ENCODE measurements around the gene NPR2.
A peak's percentile ranks its signal among the peaks of the same experiment; 100 is the strongest.

The NPR2 gene

GRCh38 chr9:35801328-35802128 lies 10.1 kb downstream of the NPR2 start:
- DNase-seq: no peak

GRCh38 chr9:35806101-35806500 lies 14.7 kb downstream of the NPR2 start:
- no peak for DNase-seq

- no peak for DNase-seq
Observed at GRCh38 chr9:35808433-35808832, 17.0 kb downstream of the NPR2 start.

GRCh38 chr9:35810122-35810521 lies 18.7 kb downstream of the NPR2 start:
- no peak for DNase-seq

GRCh38 chr9:35811381-35812024 lies 20.1 kb downstream of the NPR2 start:
- no peak for DNase-seq

- DNase-seq: peak; percentile 90
Observed at GRCh38 chr9:35812025-35812602, 20.7 kb downstream of the NPR2 start, which contains the start of gene SPAG8. SPAG8 (minus strand) TSS chr9:35812262; CDS start chr9:35812147, 115 bp downstream.

- DNase-seq: no peak
Observed at GRCh38 chr9:35813434-35814105, 22.2 kb downstream of the NPR2 start.

- no peak for DNase-seq
Observed at GRCh38 chr9:35814106-35814840, 22.9 kb downstream of the NPR2 start.

GRCh38 chr9:35814841-35815543 lies 23.6 kb downstream of the NPR2 start, which contains the start of gene HINT2:
HINT2 (minus strand) TSS chr9:35815042; CDS start chr9:35814979, 63 bp downstream.
- peak; percentile 93 for DNase-seq

GRCh38 chr9:35816708-35817107 lies 25.3 kb downstream of the NPR2 start:
- DNase-seq: no peak

- no peak for DNase-seq
Observed at GRCh38 chr9:35818341-35818740, 26.9 kb downstream of the NPR2 start.

- no peak for DNase-seq
Observed at GRCh38 chr9:35820076-35820475, 28.7 kb downstream of the NPR2 start.

GRCh38 chr9:35822926-35823325 lies 31.5 kb downstream of the NPR2 start:
- no peak for DNase-seq

- DNase-seq: no peak
Observed at GRCh38 chr9:35826071-35826701, 34.8 kb downstream of the NPR2 start.

GRCh38 chr9:35827486-35827885 lies 36.1 kb downstream of the NPR2 start:
- DNase-seq: no peak

GRCh38 chr9:35828716-35829083 lies 37.3 kb downstream of the NPR2 start, which contains the start of gene FAM221B:
FAM221B (minus strand) TSS chr9:35828732; CDS start chr9:35826161, 2,571 bp downstream.
- DNase-seq: no peak

GRCh38 chr9:35829084-35829763 lies 37.8 kb downstream of the NPR2 start, which contains the start of gene TMEM8B:
TMEM8B (plus strand) TSS chr9:35829228; CDS start chr9:35829448, 220 bp downstream.
- DNase-seq: peak; percentile 92

- no peak for DNase-seq
Observed at GRCh38 chr9:35829764-35830096, 38.3 kb downstream of the NPR2 start.

GRCh38 chr9:35831040-35831439 lies 39.6 kb downstream of the NPR2 start:
- no peak for DNase-seq

- no peak for DNase-seq
Observed at GRCh38 chr9:35832814-35833213, 41.4 kb downstream of the NPR2 start.

Data from effector CD8-positive, alpha-beta T cell (primary cell).